ENCODE measurements around the gene PDYN. TPM values are rescaled to one million over a fixed set of nuclear protein-coding genes. Genes with fewer than 3 reads are reported as not detected.
A peak's percentile ranks its signal among the peaks of the same experiment; 100 is the strongest.

PDYN gene
- total RNA-seq, 1 donor from 2014 or later = 0.19 TPM

DNA sequence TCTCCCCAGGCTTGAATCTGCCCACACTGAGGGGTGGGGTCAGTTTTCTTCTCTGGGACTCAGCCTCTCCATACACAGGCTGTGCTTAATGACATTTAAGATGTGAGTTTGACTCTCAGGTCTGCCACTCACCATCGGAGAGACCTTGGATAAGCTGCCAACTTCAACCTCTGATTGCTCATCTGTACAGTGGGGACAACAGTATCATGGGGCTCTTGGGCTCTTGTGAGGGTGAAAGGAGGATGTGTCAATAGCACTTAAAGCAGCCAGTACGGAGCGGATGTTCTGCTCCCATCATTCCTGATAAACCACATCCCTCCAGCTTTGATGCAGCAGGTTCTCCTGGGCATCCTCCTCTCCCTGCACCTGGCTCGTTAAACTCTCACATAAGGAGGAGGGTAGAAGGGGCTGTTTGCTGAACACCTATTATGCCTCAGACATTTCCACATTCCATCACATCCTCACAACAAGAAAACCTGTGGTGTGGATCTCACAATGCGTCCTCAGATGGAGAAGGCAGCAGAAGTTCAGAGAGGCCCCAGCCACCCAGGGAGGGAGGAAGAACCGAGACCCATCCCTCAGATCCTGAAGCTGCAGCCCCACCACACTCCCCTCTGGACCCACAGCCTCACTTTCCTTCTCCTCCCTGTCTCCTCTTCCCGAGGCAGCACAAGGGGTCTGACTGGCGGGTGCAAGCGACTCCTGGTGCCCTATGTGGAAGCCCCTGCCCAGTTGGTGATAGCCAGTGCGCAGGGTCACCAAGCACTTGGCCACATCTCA lies 1.9 kb upstream of the PDYN start:
- Mint-ChIP-seq H3K27me3 (peaks cover 88% of the 10 kb centered on the region), H3K36me3 (no peaks in the 10 kb centered on the region), H3K9me3 (no peaks in the 10 kb centered on the region), H3K27ac (no peak overlapping the region), H3K4me3 (no peak overlapping the region), H3K4me1 (ENCODE audit: unreplicated experiment) (no peaks in the 10 kb centered on the region)
- no peak for TF ChIP-seq CTCF (conservative IDR thresholded peaks at IDR 0.05)
- peak; percentile 49 for DNase-seq (ENCODE audit: extremely low spot score, unreplicated experiment)

DNA sequence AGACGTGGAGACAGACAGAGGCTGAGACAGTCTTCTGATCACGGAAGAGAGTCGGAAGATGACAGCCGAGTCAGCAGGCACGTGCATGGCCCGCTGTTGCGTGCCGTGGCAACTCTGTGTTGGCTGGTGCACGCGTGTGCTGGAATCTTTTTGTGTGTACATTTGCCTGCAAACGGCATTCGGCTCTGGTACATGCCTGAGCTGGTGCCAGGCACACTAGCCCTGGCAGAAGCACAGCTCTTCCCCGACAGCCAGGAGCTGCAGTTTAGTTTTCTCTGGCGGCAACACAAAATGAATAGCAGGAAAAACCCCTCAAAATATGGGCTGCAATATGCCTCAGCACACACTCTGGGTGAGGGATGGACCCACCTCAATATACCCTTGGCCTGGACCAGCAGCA lies 769 bp upstream of the PDYN start:
- H3K27me3 Mint-ChIP-seq = peaks cover 92% of the 10 kb centered on the region
- H3K36me3 Mint-ChIP-seq = no peaks in the 10 kb centered on the region
- no peaks in the 10 kb centered on the region for H3K9me3 Mint-ChIP-seq
- no peak overlapping the region for H3K4me3 Mint-ChIP-seq
- TF ChIP-seq CTCF (conservative IDR thresholded peaks at IDR 0.05) = no peak
- H3K27ac Mint-ChIP-seq = no peak overlapping the region
- DNase-seq (ENCODE audit: extremely low spot score, unreplicated experiment) = no peak
- H3K4me1 Mint-ChIP-seq (ENCODE audit: unreplicated experiment) = no peaks in the 10 kb centered on the region

DNA sequence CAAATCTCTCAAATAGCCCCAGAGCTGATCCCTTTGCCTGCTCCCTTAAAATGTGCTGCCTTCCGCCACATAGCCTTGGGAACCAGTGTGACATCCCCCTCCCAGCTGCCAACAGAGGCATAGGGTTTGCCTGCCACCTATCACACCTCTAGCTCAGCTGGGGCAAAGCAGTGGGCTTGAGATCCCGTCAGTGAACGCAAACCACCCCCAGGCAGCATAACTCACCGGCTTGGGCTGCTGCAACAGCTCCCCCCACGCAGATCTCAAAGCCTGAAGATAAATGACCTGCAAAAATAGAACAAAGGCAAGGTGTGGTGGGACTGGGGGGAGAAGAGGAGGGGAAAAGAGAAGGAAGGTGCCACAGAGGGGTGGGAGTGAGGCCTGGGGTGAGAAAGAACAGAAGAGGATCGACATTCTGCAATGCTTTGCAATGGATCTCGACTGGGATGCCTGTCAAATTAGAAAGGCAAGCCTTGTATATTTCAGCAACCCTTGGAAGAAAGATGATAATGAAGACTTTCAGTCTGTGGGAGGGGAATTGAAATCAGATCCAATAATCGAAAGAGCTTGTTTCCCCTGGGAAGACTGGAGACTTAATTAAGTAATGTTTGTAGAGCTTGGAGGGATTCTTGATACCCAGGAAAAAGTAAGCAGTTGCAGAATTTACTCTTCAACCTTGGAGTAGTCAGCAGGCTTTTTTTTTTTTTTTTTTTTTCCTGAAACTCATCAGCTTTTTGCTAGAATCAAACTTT lies 1.3 kb downstream of the PDYN start:
- no peak for TF ChIP-seq CTCF (conservative IDR thresholded peaks at IDR 0.05)
- no peaks in the 10 kb centered on the region for H3K4me1 Mint-ChIP-seq (ENCODE audit: unreplicated experiment)
- DNase-seq (ENCODE audit: extremely low spot score, unreplicated experiment) = no peak
- H3K4me3 Mint-ChIP-seq = no peak overlapping the region
- H3K9me3 Mint-ChIP-seq = no peaks in the 10 kb centered on the region
- no peak overlapping the region for H3K27ac Mint-ChIP-seq
- no peaks in the 10 kb centered on the region for H3K36me3 Mint-ChIP-seq
- peaks cover 89% of the 10 kb centered on the region for H3K27me3 Mint-ChIP-seq

GRCh38 chr20:1987826-1988225 lies 6.0 kb downstream of the PDYN start:
- no peaks in the 10 kb centered on the region for H3K4me1 Mint-ChIP-seq (ENCODE audit: unreplicated experiment)
- H3K27ac Mint-ChIP-seq = no peak overlapping the region
- H3K36me3 Mint-ChIP-seq = no peaks in the 10 kb centered on the region
- TF ChIP-seq CTCF (conservative IDR thresholded peaks at IDR 0.05) = no peak
- H3K27me3 Mint-ChIP-seq = peaks cover 71% of the 10 kb centered on the region
- H3K4me3 Mint-ChIP-seq = no peak overlapping the region
- DNase-seq (ENCODE audit: extremely low spot score, unreplicated experiment) = no peak
- no peaks in the 10 kb centered on the region for H3K9me3 Mint-ChIP-seq

DNA sequence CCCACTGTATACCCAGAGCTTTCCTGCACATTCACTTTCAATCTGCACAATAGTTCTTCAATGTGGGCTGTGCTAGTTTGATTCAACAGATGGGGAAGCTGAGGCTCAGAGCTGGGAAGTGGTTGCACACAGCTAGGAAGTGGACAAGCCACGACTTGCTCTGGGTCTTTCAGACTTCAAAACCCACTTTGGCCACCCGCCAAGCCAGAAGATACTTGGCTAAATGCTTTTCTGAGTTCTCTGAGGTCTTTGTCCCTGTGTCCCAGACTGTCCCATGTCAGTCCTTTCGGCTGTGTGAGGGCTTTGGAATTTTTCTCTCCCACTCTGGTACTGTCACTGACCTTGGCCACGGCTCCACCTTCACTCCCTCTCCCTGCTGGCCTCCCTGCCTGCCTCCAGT lies 10.6 kb downstream of the PDYN start:
- TF ChIP-seq CTCF (conservative IDR thresholded peaks at IDR 0.05) = no peak
- Mint-ChIP-seq H3K9me3 (no peaks in the 10 kb centered on the region), H3K4me1 (ENCODE audit: unreplicated experiment) (no peaks in the 10 kb centered on the region), H3K36me3 (no peaks in the 10 kb centered on the region), H3K27ac (no peak overlapping the region), H3K4me3 (no peak overlapping the region), H3K27me3 (peaks cover 51% of the 10 kb centered on the region)
- no peak for DNase-seq (ENCODE audit: extremely low spot score, unreplicated experiment)
